Measurements from ENCODE around the gene FSIP1.

- TF ChIP-seq POLR2A (IDR thresholded peaks at IDR 0.05) (no peak), CTCF (IDR thresholded peaks at IDR 0.05) (no peak)
These were observed 15.7 kb upstream of the FSIP1 start for GRCh38 chr15:39798382-39798781.

Data from lower leg skin (tissue), 3 donors.